GM10266 (cell line): ENCODE measurements around the gene GLIS1.

Source experiments
- DNase-seq: peaks from one replicate; pipeline ENCODE4 v3.0.0; 2012; ENCODE audit errors: extremely low spot score
- CTCF ChIP-seq: IDR thresholded peaks from 2 replicates; pipeline ENCODE4 v1.5.1; 2012; ENCODE audit warnings: mild to moderate bottlenecking, low read depth; ENCODE audit not compliant: control insufficient read depth, insufficient read depth; ENCODE audit errors: missing control alignments

Gene GLIS1

DNA sequence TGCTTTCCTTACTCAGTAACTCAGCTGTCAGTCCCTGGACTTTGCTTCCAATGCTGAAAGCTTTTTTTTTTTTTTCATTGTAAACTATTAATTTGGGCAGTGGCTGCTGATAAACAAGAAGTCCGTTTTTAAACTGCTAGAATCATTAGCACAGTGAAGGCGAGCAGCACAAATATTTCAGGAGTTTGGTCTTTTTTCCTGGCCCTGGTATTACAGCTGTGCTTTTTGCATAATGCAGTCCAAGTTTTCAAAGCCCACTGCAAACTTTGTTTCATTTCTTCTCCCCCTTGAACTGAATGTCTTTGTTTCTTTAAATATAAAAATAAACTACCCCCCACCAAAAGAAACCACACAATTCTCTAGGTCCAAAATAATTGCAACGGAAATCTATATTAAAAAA, 6.6 kb downstream of the GLIS1 start:
- no peak for DNase-seq
- TF ChIP-seq CTCF: no peak

- TF ChIP-seq CTCF: no peak
- no peak for DNase-seq
These were observed 7.1 kb downstream of the GLIS1 start for GRCh38 chr1:53731779-53732305.

GRCh38 chr1:53731043-53731600, 7.8 kb downstream of the GLIS1 start:
- no peak for TF ChIP-seq CTCF
- no peak for DNase-seq

- no peak for DNase-seq
- no peak for TF ChIP-seq CTCF
These were observed 8.6 kb downstream of the GLIS1 start for GRCh38 chr1:53730224-53730865.

DNA sequence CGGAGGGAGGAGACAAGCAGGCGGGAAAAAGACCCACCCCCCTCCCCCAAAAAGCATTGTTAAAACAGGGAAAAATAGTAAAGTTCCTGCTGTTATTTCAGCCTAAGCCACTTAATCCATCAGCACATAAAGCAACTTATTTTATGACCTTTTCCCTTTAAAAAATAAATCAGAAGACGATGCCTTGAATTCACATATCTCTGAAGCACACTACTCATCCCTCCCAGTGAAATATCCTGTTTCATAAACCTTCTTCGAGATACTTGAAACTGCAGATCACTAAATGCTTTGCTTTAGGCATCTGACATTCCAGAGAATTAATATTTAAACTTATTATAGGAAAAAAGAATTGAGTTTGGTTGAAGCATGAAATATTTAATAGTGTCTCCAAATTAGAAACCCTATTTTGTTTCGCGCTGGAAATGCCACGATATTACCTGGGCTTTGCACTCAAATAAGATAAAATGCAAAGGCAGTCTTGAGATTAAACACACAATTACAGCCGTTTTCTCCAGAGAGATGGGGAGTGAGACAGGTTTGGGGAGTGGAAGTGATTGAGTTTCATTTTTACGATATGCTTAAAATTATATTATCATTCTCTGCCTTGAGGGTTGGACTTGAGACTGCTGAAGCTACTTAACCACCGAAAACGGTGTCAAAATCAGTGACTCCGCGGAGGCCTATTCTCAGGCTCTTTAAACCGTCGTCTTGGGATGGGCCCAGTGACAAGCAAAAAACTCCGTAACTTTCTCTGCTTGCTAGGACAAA, 9.3 kb downstream of the GLIS1 start:
- no peak for TF ChIP-seq CTCF
- DNase-seq: no peak

DNA sequence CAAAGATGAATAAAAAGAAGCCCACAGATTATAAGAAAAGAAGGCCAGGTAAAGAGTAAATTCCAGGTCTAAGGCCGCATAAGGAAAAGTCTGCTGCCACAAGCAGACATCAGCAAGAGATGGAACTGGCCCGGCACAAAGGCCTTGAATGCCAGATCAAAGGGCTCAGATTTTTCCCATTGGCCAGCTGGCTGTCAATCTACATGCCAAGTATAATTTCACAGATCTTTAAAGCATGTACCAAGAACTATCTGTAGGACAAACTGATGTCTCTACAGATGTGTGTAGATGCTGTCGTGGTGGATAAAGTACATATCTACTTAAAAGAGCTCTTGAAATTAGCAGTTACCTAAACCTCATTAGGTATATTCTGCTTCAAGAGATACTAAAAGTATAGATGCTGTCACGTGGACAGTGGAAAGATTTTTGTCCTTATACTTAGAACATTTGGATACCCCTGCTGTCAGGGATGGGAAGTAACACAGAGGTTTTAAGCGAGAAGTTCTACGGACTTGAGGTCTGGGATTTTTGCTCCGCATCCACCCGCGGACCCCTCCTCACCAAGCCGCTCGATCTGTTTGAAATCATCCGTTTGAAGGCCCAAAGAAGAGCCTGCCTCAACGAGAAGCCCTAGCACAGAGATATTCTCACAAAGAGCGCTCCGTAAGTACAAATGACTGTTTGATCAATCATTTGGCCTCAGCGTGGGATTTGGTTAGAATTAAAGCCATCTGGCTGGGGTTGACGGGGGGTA, 10.1 kb downstream of the GLIS1 start:
- no peak for DNase-seq
- no peak for TF ChIP-seq CTCF

DNA sequence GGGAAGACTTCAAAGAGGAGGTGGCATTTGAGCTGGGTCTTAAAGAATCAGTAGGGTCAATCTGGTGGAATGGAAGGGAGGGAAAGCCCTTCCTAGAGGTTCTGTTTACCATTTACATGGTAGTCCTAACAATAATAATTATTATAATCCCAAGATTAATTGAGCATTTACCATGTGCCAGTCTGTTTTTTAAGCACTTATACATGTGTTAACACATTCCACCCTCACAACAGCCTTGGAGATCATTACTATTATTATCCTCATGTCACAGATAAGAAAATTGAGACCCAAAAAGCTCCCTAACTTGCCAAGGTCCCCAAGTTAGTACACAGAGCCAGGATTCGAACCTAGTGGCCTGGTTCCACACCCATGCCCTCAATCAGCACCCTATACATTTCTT, 10.8 kb downstream of the GLIS1 start:
- DNase-seq: no peak
- no peak for TF ChIP-seq CTCF
